ENCODE results near the gene PTGFRN.
A peak's percentile ranks its signal among the peaks of the same experiment; 100 is the strongest.

PTGFRN gene

DNA sequence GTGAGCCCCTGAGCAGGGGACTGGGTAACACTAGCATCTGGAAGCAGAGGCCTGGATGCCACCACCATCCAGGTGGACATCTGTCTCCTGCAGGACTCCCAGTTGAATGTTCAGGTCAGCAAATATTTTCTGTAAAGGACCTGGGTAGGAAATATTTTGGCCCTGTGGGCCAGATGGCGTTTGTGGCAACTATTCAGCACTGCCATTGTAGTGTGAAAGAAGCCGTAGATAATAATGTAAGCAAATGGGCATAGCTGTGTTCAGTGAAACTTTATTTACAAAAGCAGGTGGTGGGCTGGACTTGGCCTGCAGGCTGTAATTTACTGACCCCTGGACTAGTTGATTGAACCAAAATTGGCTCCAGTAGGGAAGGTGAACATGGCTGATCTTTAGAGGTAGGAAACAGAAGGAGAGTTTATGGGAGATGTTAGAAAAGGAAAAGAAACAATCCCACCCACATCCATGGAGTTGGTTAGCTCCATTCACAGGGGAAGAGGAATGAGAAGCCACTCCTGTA is 71.9 kb downstream of the PTGFRN start:
- no peak overlapping the region for H3K27ac ChIP-seq (ENCODE audit: low read depth, low read length)
- H3K4me3 ChIP-seq (ENCODE audit: low read length) = no peak overlapping the region
- no peak overlapping the region for H3K9ac ChIP-seq (ENCODE audit: low read length)
- peaks cover 14% of the 10 kb centered on the region for H3K4me1 ChIP-seq (ENCODE audit: control insufficient read depth, insufficient read depth, low read length)
- no peaks in the 10 kb centered on the region for H3K36me3 ChIP-seq (ENCODE audit: control insufficient read depth, insufficient read depth, low read length)
- H3K27me3 ChIP-seq (ENCODE audit: control insufficient read depth, insufficient read depth, low read length) = no peaks in the 10 kb centered on the region

DNA sequence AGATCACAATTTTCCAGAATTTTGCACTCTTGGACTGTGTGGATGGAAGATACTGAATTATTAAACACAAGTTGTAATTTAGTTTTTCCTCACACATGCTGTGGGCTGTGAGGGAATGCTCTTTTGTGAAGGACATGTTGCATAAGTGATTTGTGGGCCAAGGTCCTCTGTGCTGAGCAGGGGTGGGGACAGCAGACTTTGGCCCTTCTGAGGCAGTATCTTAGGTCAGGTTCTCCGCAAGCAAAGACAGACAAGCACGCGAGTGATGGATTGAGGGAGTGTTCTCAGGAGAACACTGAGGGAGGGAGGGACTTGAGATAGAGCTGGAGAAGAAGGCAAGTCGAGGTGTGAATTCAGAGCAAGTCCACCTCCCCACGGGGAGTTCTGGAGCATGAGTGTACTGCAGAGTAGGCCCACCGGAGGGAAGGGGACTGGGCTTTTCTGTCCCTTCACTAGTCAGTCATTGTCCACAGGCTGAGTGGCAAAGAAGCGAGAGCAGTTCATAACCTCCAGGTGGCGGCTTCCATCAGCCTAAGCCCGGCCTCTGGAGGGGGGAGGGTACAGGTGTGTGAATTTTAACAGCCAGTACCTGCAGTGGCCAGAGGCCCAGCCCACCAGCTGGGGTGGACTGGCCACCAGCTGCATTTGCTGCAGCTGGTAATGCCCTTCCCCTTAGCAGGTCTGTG is 72.7 kb downstream of the PTGFRN start:
- H3K4me1 ChIP-seq (ENCODE audit: control insufficient read depth, insufficient read depth, low read length) = peaks cover 14% of the 10 kb centered on the region
- no peak overlapping the region for H3K4me3 ChIP-seq (ENCODE audit: low read length)
- H3K27me3 ChIP-seq (ENCODE audit: control insufficient read depth, insufficient read depth, low read length) = no peaks in the 10 kb centered on the region
- H3K9ac ChIP-seq (ENCODE audit: low read length) = no peak overlapping the region
- H3K36me3 ChIP-seq (ENCODE audit: control insufficient read depth, insufficient read depth, low read length) = no peaks in the 10 kb centered on the region
- H3K27ac ChIP-seq (ENCODE audit: low read depth, low read length) = peak overlapping the region; percentile 78

DNA sequence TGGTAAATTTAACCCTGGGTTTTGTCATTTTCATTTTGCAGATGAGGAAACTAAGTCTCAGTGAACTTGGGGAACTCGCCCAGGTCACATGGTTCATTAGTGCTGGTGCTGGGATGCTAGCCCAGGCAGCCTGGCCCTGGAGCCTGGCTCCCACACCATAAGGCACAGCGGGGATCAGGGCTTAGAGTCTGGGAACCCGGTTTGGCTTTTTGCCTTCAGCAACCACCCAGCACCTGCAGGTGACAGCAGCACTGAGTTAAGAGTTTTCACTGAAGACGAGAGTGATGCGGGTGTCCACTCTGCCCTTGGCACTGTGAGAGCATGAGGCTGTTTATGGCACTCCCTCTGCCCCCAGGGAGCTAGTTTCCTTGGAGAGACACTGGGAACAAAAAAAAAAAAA is 73.4 kb downstream of the PTGFRN start:
- H3K27ac ChIP-seq (ENCODE audit: low read depth, low read length) = peak overlapping the region; percentile 78
- peaks cover 20% of the 10 kb centered on the region for H3K4me1 ChIP-seq (ENCODE audit: control insufficient read depth, insufficient read depth, low read length)
- H3K36me3 ChIP-seq (ENCODE audit: control insufficient read depth, insufficient read depth, low read length) = no peaks in the 10 kb centered on the region
- no peaks in the 10 kb centered on the region for H3K27me3 ChIP-seq (ENCODE audit: control insufficient read depth, insufficient read depth, low read length)
- no peak overlapping the region for H3K4me3 ChIP-seq (ENCODE audit: low read length)
- no peak overlapping the region for H3K9ac ChIP-seq (ENCODE audit: low read length)

- Histone ChIP-seq H3K36me3 (ENCODE audit: control insufficient read depth, insufficient read depth, low read length) (no peaks in the 10 kb centered on the region), H3K27me3 (ENCODE audit: control insufficient read depth, insufficient read depth, low read length) (no peaks in the 10 kb centered on the region), H3K4me1 (ENCODE audit: control insufficient read depth, insufficient read depth, low read length) (peaks cover 26% of the 10 kb centered on the region), H3K27ac (ENCODE audit: low read depth, low read length) (peak overlapping the region; percentile 78), H3K9ac (ENCODE audit: low read length) (no peak overlapping the region), H3K4me3 (ENCODE audit: low read length) (no peak overlapping the region)
These were observed 74.0 kb downstream of the PTGFRN start for GRCh38 chr1:116983678-116984077.

GRCh38 chr1:116984406-116985160 is 74.9 kb downstream of the PTGFRN start:
- Histone ChIP-seq H3K36me3 (ENCODE audit: control insufficient read depth, insufficient read depth, low read length) (no peaks in the 10 kb centered on the region), H3K27ac (ENCODE audit: low read depth, low read length) (peak overlapping the region; percentile 78), H3K9ac (ENCODE audit: low read length) (peak overlapping the region; percentile 4), H3K27me3 (ENCODE audit: control insufficient read depth, insufficient read depth, low read length) (no peaks in the 10 kb centered on the region), H3K4me3 (ENCODE audit: low read length) (no peak overlapping the region), H3K4me1 (ENCODE audit: control insufficient read depth, insufficient read depth, low read length) (peaks cover 27% of the 10 kb centered on the region)

DNA sequence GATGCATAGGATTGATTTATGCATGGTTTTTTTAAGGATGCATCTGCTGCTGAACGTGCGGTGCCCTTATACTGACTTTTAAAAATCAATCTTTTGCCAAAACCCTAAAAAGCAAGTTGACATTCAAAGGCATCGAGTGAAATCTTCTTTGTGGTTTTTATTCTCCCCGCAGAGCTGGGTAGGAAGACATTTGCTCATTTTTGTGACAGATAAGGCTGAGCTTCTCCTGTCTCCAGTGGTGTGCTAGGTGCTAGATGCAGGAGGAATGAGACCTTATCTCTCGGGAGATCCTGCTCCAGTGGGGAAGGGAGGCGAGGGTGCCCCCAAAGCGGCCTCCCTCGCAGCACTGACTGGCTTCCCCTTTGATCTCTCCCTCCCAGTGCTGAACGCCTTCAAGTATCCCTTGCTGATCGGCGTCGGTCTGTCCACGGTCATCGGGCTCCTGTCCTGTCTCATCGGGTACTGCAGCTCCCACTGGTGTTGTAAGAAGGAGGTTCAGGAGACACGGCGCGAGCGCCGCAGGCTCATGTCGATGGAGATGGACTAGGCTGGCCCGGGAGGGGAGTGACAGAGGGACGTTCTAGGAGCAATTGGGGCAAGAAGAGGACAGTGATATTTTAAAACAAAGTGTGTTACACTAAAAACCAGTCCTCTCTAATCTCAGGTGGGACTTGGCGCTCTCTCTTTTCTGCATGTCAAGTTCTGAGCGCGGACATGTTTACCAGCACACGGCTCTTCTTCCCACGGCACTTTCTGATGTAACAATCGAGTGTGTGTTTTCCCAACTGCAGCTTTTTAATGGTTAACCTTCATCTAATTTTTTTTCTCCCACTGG is 76.9 kb downstream of the PTGFRN start:
- Histone ChIP-seq H3K36me3 (ENCODE audit: control insufficient read depth, insufficient read depth, low read length) (no peaks in the 10 kb centered on the region), H3K27me3 (ENCODE audit: control insufficient read depth, insufficient read depth, low read length) (no peaks in the 10 kb centered on the region), H3K27ac (ENCODE audit: low read depth, low read length) (peak overlapping the region; percentile 24), H3K4me1 (ENCODE audit: control insufficient read depth, insufficient read depth, low read length) (peaks cover 30% of the 10 kb centered on the region), H3K4me3 (ENCODE audit: low read length) (peak overlapping the region; percentile 12), H3K9ac (ENCODE audit: low read length) (no peak overlapping the region)

GRCh38 chr1:116987256-116987555 is 77.5 kb downstream of the PTGFRN start:
- H3K4me3 ChIP-seq (ENCODE audit: low read length) = no peak overlapping the region
- no peaks in the 10 kb centered on the region for H3K27me3 ChIP-seq (ENCODE audit: control insufficient read depth, insufficient read depth, low read length)
- peaks cover 30% of the 10 kb centered on the region for H3K4me1 ChIP-seq (ENCODE audit: control insufficient read depth, insufficient read depth, low read length)
- no peak overlapping the region for H3K9ac ChIP-seq (ENCODE audit: low read length)
- no peaks in the 10 kb centered on the region for H3K36me3 ChIP-seq (ENCODE audit: control insufficient read depth, insufficient read depth, low read length)
- H3K27ac ChIP-seq (ENCODE audit: low read depth, low read length) = no peak overlapping the region

- Histone ChIP-seq H3K4me3 (ENCODE audit: low read length) (no peak overlapping the region), H3K9ac (ENCODE audit: low read length) (no peak overlapping the region), H3K4me1 (ENCODE audit: control insufficient read depth, insufficient read depth, low read length) (peaks cover 24% of the 10 kb centered on the region), H3K36me3 (ENCODE audit: control insufficient read depth, insufficient read depth, low read length) (no peaks in the 10 kb centered on the region), H3K27me3 (ENCODE audit: control insufficient read depth, insufficient read depth, low read length) (no peaks in the 10 kb centered on the region), H3K27ac (ENCODE audit: low read depth, low read length) (peak overlapping the region; percentile 61)
These were observed 78.5 kb downstream of the PTGFRN start for GRCh38 chr1:116988248-116988647.

- H3K4me1 ChIP-seq (ENCODE audit: control insufficient read depth, insufficient read depth, low read length) = peaks cover 24% of the 10 kb centered on the region
- H3K9ac ChIP-seq (ENCODE audit: low read length) = no peak overlapping the region
- peak overlapping the region; percentile 61 for H3K27ac ChIP-seq (ENCODE audit: low read depth, low read length)
- H3K27me3 ChIP-seq (ENCODE audit: control insufficient read depth, insufficient read depth, low read length) = no peaks in the 10 kb centered on the region
- H3K36me3 ChIP-seq (ENCODE audit: control insufficient read depth, insufficient read depth, low read length) = no peaks in the 10 kb centered on the region
- H3K4me3 ChIP-seq (ENCODE audit: low read length) = no peak overlapping the region
These were observed 79.2 kb downstream of the PTGFRN start for GRCh38 chr1:116988908-116989307.

DNA sequence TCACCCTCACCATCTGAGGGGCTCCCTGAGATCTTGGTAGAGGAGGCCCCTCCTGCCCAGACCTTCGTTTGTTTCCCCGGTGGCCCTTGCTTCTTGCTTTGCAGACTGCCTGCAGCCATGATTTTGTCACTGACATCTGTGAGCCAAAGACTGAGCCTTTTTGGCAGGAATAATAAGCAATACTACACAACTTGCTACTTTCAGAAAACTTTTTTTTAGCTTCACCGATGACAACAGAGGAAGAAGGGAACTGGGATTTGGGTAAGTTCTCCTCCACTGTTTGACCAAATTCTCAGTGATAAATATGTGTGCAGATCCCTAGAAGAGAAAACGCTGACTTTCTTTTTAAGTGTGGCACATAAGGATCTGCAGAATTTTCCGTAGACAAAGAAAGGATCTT is 80.1 kb downstream of the PTGFRN start:
- no peak overlapping the region for H3K9ac ChIP-seq (ENCODE audit: low read length)
- H3K36me3 ChIP-seq (ENCODE audit: control insufficient read depth, insufficient read depth, low read length) = no peaks in the 10 kb centered on the region
- H3K4me1 ChIP-seq (ENCODE audit: control insufficient read depth, insufficient read depth, low read length) = peaks cover 16% of the 10 kb centered on the region
- no peaks in the 10 kb centered on the region for H3K27me3 ChIP-seq (ENCODE audit: control insufficient read depth, insufficient read depth, low read length)
- peak overlapping the region; percentile 15 for H3K27ac ChIP-seq (ENCODE audit: low read depth, low read length)
- no peak overlapping the region for H3K4me3 ChIP-seq (ENCODE audit: low read length)

- Histone ChIP-seq H3K4me3 (ENCODE audit: low read length) (no peak overlapping the region), H3K4me1 (ENCODE audit: control insufficient read depth, insufficient read depth, low read length) (peaks cover 16% of the 10 kb centered on the region), H3K9ac (ENCODE audit: low read length) (no peak overlapping the region), H3K36me3 (ENCODE audit: control insufficient read depth, insufficient read depth, low read length) (no peaks in the 10 kb centered on the region), H3K27me3 (ENCODE audit: control insufficient read depth, insufficient read depth, low read length) (no peaks in the 10 kb centered on the region), H3K27ac (ENCODE audit: low read depth, low read length) (no peak overlapping the region)
These were observed 81.0 kb downstream of the PTGFRN start for GRCh38 chr1:116990612-116991151.

GRCh38 chr1:116991171-116991845 is 81.6 kb downstream of the PTGFRN start:
- Histone ChIP-seq H3K36me3 (ENCODE audit: control insufficient read depth, insufficient read depth, low read length) (no peaks in the 10 kb centered on the region), H3K27ac (ENCODE audit: low read depth, low read length) (no peak overlapping the region), H3K9ac (ENCODE audit: low read length) (no peak overlapping the region), H3K4me3 (ENCODE audit: low read length) (no peak overlapping the region), H3K27me3 (ENCODE audit: control insufficient read depth, insufficient read depth, low read length) (no peaks in the 10 kb centered on the region), H3K4me1 (ENCODE audit: control insufficient read depth, insufficient read depth, low read length) (peaks cover 16% of the 10 kb centered on the region)

Data from rectal smooth muscle tissue (tissue), 1 donor.